ENCODE measurements around the gene RASSF7.
"Not testable (repeated sequence)": the region's sequence is repeated elsewhere in the genome, so short reads cannot be mapped to it uniquely, and the experiment has no call there.

Gene RASSF7

GRCh38 chr11:560305-561147 is at the start of gene RASSF7, which contains the start of gene LMNTD2:
TSS of gene RASSF7 (plus strand) at chr11:560970. CDS start at chr11:561769, 799 bp downstream.
TSS of gene LMNTD2 (minus strand) at chr11:560738. CDS start at chr11:560716, 22 bp downstream.
- DNase-seq (ENCODE audit: insufficient read length, low spot score) (peak; percentile 90), FAIRE-seq (no peak)
- TF ChIP-seq CTCF (IDR thresholded peaks at IDR 0.05; ENCODE audit: insufficient read depth, missing control alignments) = no peak

GRCh38 chr11:512761-513595 is 47.8 kb upstream of the RASSF7 start:
- DNase-seq (ENCODE audit: insufficient read length, low spot score) = no peak
- FAIRE-seq = no peak
- TF ChIP-seq CTCF (IDR thresholded peaks at IDR 0.05; ENCODE audit: insufficient read depth, missing control alignments) = no peak

GRCh38 chr11:514606-515005 is 46.2 kb upstream of the RASSF7 start:
- FAIRE-seq = no peak
- DNase-seq (ENCODE audit: insufficient read length, low spot score) = no peak

DNA sequence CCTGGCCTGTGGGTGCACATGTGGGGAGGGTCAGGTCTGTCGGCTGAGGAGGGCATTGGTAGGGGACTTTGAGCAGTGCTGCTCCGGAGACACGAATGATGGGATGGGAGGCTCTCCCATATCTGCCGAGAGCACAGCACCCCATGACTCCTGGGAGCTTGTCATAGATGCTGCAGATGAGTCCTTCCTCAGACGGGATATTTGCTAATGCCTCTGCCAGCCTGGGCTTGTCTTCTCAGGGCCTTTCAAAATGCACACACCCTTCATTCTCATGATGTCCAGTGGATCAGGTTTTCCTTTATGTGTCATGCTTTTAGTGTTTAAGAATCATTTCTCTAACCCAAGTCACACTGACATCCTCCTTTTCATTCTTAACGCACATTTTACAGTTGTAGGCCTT is 45.6 kb upstream of the RASSF7 start:
- DNase-seq (ENCODE audit: insufficient read length, low spot score) (no peak), FAIRE-seq (no peak)
- no peak for TF ChIP-seq CTCF (IDR thresholded peaks at IDR 0.05; ENCODE audit: insufficient read depth, missing control alignments)

More at GRCh38 chr11:514606-515005, 46.2 kb upstream of the RASSF7 start:
- no peak for TF ChIP-seq CTCF (IDR thresholded peaks at IDR 0.05; ENCODE audit: insufficient read depth, missing control alignments)

GRCh38 chr11:516400-516799 is 44.4 kb upstream of the RASSF7 start:
- FAIRE-seq (no peak), DNase-seq (ENCODE audit: insufficient read length, low spot score) (no peak)
- no peak for TF ChIP-seq CTCF (IDR thresholded peaks at IDR 0.05; ENCODE audit: insufficient read depth, missing control alignments)

GRCh38 chr11:516918-517685 is 43.7 kb upstream of the RASSF7 start:
- DNase-seq (ENCODE audit: insufficient read length, low spot score); FAIRE-seq: not testable (repeated sequence)

All from D721Med (cell line).